ENCODE measurements around the gene OR10H4. TPM values are rescaled to one million over a fixed set of nuclear protein-coding genes. Genes with fewer than 3 reads are reported as not detected.

Gene OR10H4
- total RNA-seq, 1 donor from 2014 or later: not detected

GRCh38 chr19:15936950-15937349, 11.9 kb upstream of the OR10H4 start:
- Mint-ChIP-seq H3K4me1 (no peaks in the 10 kb centered on the region), H3K27me3 (ENCODE audit: insufficient read depth, low read depth) (peaks cover 2% of the 10 kb centered on the region), H3K27ac (no peak overlapping the region), H3K4me3 (no peak overlapping the region), H3K9me3 (peaks cover 12% of the 10 kb centered on the region), H3K36me3 (no peaks in the 10 kb centered on the region)
- no peak for DNase-seq (ENCODE audit: low spot score)
- Histone ChIP-seq H3K27me3 (no peaks in the 10 kb centered on the region), H4K20me1 (ENCODE audit: low read depth) (no peaks in the 10 kb centered on the region), H3K79me2 (ENCODE audit: low read depth) (no peaks in the 10 kb centered on the region), H3K4me2 (no peak overlapping the region), H3K27ac (no peak overlapping the region), H3K9ac (no peak overlapping the region), H3K9me3 (ENCODE audit: low read depth) (peaks cover 6% of the 10 kb centered on the region), H3K36me3 (no peaks in the 10 kb centered on the region), H2AFZ (replicated peaks) (no peak overlapping the region), H3K4me1 (no peaks in the 10 kb centered on the region), H3F3A (ENCODE audit: low read depth) (no peaks in the 10 kb centered on the region), H3K4me3 (no peak overlapping the region)
- TF ChIP-seq EZH2 (IDR thresholded peaks at IDR 0.05) (no peak), EZH2phosphoT487 (IDR thresholded peaks at IDR 0.05) (no peak), CTCF (IDR thresholded peaks at IDR 0.05) (no peak)

- H3K9me3 Mint-ChIP-seq: peaks cover 12% of the 10 kb centered on the region
- H3K27me3 ChIP-seq: no peaks in the 10 kb centered on the region
- H3K27me3 Mint-ChIP-seq (ENCODE audit: insufficient read depth, low read depth): peaks cover 2% of the 10 kb centered on the region
- TF ChIP-seq CTCF (IDR thresholded peaks at IDR 0.05) (no peak), EZH2 (IDR thresholded peaks at IDR 0.05) (no peak), EZH2phosphoT487 (IDR thresholded peaks at IDR 0.05) (no peak)
- H3K4me3 Mint-ChIP-seq: no peak overlapping the region
- no peak overlapping the region for H3K4me3 ChIP-seq
- H3K4me2 ChIP-seq: no peak overlapping the region
- H2AFZ ChIP-seq (replicated peaks): no peak overlapping the region
- no peak overlapping the region for H3K9ac ChIP-seq
- no peaks in the 10 kb centered on the region for H3K4me1 ChIP-seq
- H3K9me3 ChIP-seq (ENCODE audit: low read depth): peaks cover 6% of the 10 kb centered on the region
- H3K27ac ChIP-seq: no peak overlapping the region
- no peaks in the 10 kb centered on the region for H3K36me3 ChIP-seq
- no peaks in the 10 kb centered on the region for H3K4me1 Mint-ChIP-seq
- no peak for DNase-seq (ENCODE audit: low spot score)
- H3K27ac Mint-ChIP-seq: no peak overlapping the region
- no peaks in the 10 kb centered on the region for H3F3A ChIP-seq (ENCODE audit: low read depth)
- H3K36me3 Mint-ChIP-seq: no peaks in the 10 kb centered on the region
- no peaks in the 10 kb centered on the region for H4K20me1 ChIP-seq (ENCODE audit: low read depth)
- no peaks in the 10 kb centered on the region for H3K79me2 ChIP-seq (ENCODE audit: low read depth)
These were observed 11.0 kb upstream of the OR10H4 start for GRCh38 chr19:15937771-15938170.

GRCh38 chr19:15944401-15944800, 4.4 kb upstream of the OR10H4 start:
- Histone ChIP-seq H3K79me2 (ENCODE audit: low read depth) (no peaks in the 10 kb centered on the region), H3F3A (ENCODE audit: low read depth) (no peaks in the 10 kb centered on the region), H3K4me1 (no peaks in the 10 kb centered on the region), H3K36me3 (no peaks in the 10 kb centered on the region), H3K27ac (no peak overlapping the region), H2AFZ (replicated peaks) (no peak overlapping the region), H3K27me3 (no peaks in the 10 kb centered on the region), H3K9ac (no peak overlapping the region), H4K20me1 (ENCODE audit: low read depth) (no peaks in the 10 kb centered on the region), H3K9me3 (ENCODE audit: low read depth) (peaks cover 33% of the 10 kb centered on the region), H3K4me3 (no peak overlapping the region), H3K4me2 (no peak overlapping the region)
- H3K4me3 Mint-ChIP-seq: no peak overlapping the region
- H3K36me3 Mint-ChIP-seq: no peaks in the 10 kb centered on the region
- no peak overlapping the region for H3K27ac Mint-ChIP-seq
- peaks cover 2% of the 10 kb centered on the region for H3K27me3 Mint-ChIP-seq (ENCODE audit: insufficient read depth, low read depth)
- TF ChIP-seq CTCF (IDR thresholded peaks at IDR 0.05) (no peak), EZH2phosphoT487 (IDR thresholded peaks at IDR 0.05) (no peak)
- no peak for DNase-seq (ENCODE audit: low spot score)
- H3K4me1 Mint-ChIP-seq: no peaks in the 10 kb centered on the region
- peaks cover 18% of the 10 kb centered on the region for H3K9me3 Mint-ChIP-seq

Measured in neural progenitor cell (in vitro differentiated cells).